HepG2 (cell line): ENCODE measurements around the gene RBBP8NL. TPM values are rescaled to one million over a fixed set of nuclear protein-coding genes. Genes with fewer than 3 reads are reported as not detected.

Source experiments
- ATAC-seq: fragments of 200-7000 bp; cut with Tn5 transposase; 3 replicates; pipeline ENCODE4 v1.9.1; 2020; ENCODE audit warnings: mild to moderate bottlenecking, moderate library complexity
- BruUV-seq: library from RNA; stranded (reverse); fragments of 400-500 nt; replicated peaks from 2 replicates; lab custom pipeline; 2021; lab: Mats Ljungman, UMichigan
- CTCF ChIA-PET: fragments of 300-600 bp; formaldehyde crosslinking; extraction: SDS; loops from one replicate; lab custom pipeline; 2021; ENCODE audit warnings: low total read pairs, inconsistent platforms, low intra/inter-chr PET ratio; lab: Yijun Ruan, JAX
- POLR2A ChIA-PET: fragments of 350-600 bp; sonication (Branson Sonifier 250); formaldehyde crosslinking; loops from one replicate; lab custom pipeline; 2020; ENCODE audit warnings: antibody characterized with exemption, inconsistent platforms; lab: Yijun Ruan, JAX
- DNase-seq: peaks from one replicate; pipeline ENCODE4 v3.0.0-alpha.2; 2015; ENCODE audit warnings: low spot score
- FAIRE-seq: peaks from 3 replicates; lab custom pipeline; 2011; peaks lifted over from hg19 to GRCh38; lab: Jason Lieb, UNC
- H2AFZ ChIP-seq: one replicate; pipeline ENCODE4 v1.6.1; 2011; ENCODE audit warnings: low read length, inconsistent platforms
- H3K27ac ChIP-seq: fragments of 300-600 bp; 3 replicates; pipeline ENCODE4 v1.8.0; 2011; ENCODE audit warnings: mixed run types, mild to moderate bottlenecking, mixed read lengths, low read length, inconsistent platforms; ENCODE audit not compliant: insufficient read depth; ENCODE audit errors: extremely low read length
- H3K27me3 ChIP-seq, 2 experiments: fragments of 200-600 bp in 1 of 2; 2 replicates in 1 of 2; 3 replicates in 1 of 2; pipeline versions ENCODE4 v1.6.0 to v1.8.0; 2011; ENCODE audit warnings: low read length in 2 of 2, mild to moderate bottlenecking in 2 of 2, moderate library complexity in 2 of 2, inconsistent platforms in 1 of 2; ENCODE audit not compliant: insufficient read depth in 2 of 2, control insufficient read depth in 1 of 2
- H3K36me3 ChIP-seq, 2 experiments: fragments of 200-600 bp in 1 of 2; replicated peaks in 1 of 2; 2 replicates in 1 of 2; 3 replicates in 1 of 2; pipeline versions ENCODE4 v1.5.1 to v1.8.0; 2011; ENCODE audit warnings: low read length in 2 of 2, inconsistent platforms in 1 of 2; ENCODE audit not compliant: insufficient read depth in 2 of 2, control insufficient read depth in 1 of 2
- H3K4me1 ChIP-seq: 2 replicates; pipeline ENCODE4 v1.5.1; 2012; ENCODE audit warnings: low read length, inconsistent platforms; ENCODE audit not compliant: insufficient read depth
- H3K4me2 ChIP-seq: 2 replicates; pipeline ENCODE4 v1.6.0; 2011; ENCODE audit warnings: low read depth, low read length, inconsistent platforms
- H3K4me3 ChIP-seq, 3 experiments: fragments of 200-600 bp in 1 of 3; sonication (generic), shearing (Covaris generic) in 1 of 3; replicated peaks in 1 of 3; 2 replicates each; pipeline ENCODE4 v1.5.1; 2011 to 2016; ENCODE audit warnings: low read length in 3 of 3, inconsistent platforms in 2 of 3, low read depth in 2 of 3, mild to moderate bottlenecking in 2 of 3, control low read depth in 1 of 3, mixed read lengths in 1 of 3; ENCODE audit not compliant: insufficient read depth in 1 of 3
- H3K79me2 ChIP-seq: one replicate; pipeline ENCODE4 v1.6.1; 2011; ENCODE audit warnings: low read length, inconsistent platforms; ENCODE audit not compliant: insufficient read depth
- H3K9ac ChIP-seq: 2 replicates; pipeline ENCODE4 v1.6.0; 2011; ENCODE audit warnings: mild to moderate bottlenecking, low read depth, low read length, inconsistent platforms; ENCODE audit not compliant: insufficient read depth
- H3K9me3 ChIP-seq: 2 replicates; pipeline ENCODE4 v1.5.1; 2012; ENCODE audit warnings: mild to moderate bottlenecking, low read length
- H4K20me1 ChIP-seq: 2 replicates; pipeline ENCODE4 v1.6.0; 2011; ENCODE audit warnings: inconsistent platforms, mild to moderate bottlenecking, low read length, moderate library complexity; ENCODE audit not compliant: insufficient read depth
- HOXD1 ChIP-seq: sonication (generic); formaldehyde crosslinking; IDR thresholded peaks from 2 replicates; pipeline ENCODE4 v1.5.0; 2020; ENCODE audit warnings: missing genetic modification reagents
- NFRKB ChIP-seq: fragments of 450-650 bp; IDR thresholded peaks from 2 replicates; pipeline ENCODE4 v1.6.1; 2017
- RBM39 ChIP-seq: fragments of 200-400 bp; formaldehyde crosslinking; IDR thresholded peaks from one replicate; pipeline ENCODE4 v1.6.1; 2018; ENCODE audit warnings: antibody characterized with exemption, mild to moderate bottlenecking, low read depth, low read length; ENCODE audit not compliant: poor library complexity, severe bottlenecking
- SRSF1 ChIP-seq: fragments of 200-400 bp; formaldehyde crosslinking; optimal IDR thresholded peaks from 2 replicates; pipeline ENCODE3; 2017; ENCODE audit warnings: mild to moderate bottlenecking, low read depth, low read length, moderate library complexity
- ZNF558 ChIP-seq: sonication (generic); formaldehyde crosslinking; IDR thresholded peaks from 2 replicates; pipeline ENCODE4 v1.9.0; 2022; ENCODE audit warnings: mild to moderate bottlenecking, missing genetic modification reagents, borderline replicate concordance
- ZNF605 ChIP-seq: sonication (generic); formaldehyde crosslinking; IDR thresholded peaks from 2 replicates; pipeline ENCODE4 v1.8.0; 2022; ENCODE audit warnings: mild to moderate bottlenecking, missing genetic modification reagents
- WGBS: methylation state at CpG from one replicate; pipeline ENCODE4 v1.1.6; 2017; ENCODE audit warnings: low lambda C conversion rate; 5-methylcytosine and 5-hydroxymethylcytosine counted together
- in situ Hi-C: cut with HindIII; loops from 2 replicates; pipeline ENCODE4 v1.10.0; 2017; ENCODE audit warnings: low pct_unique_long_range_greater_than_20kb; ENCODE audit not compliant: extremely low pct_ligation_motif_present
- intact Hi-C: fragments of 100-400 bp; cut with micrococcal nuclease; formaldehyde crosslinking; loops from one replicate; pipeline ENCODE4 v1.10.0; 2022; ENCODE audit not compliant: unreplicated experiment
- polyA plus RNA-seq, 8 experiments: library from polyadenylated mRNA; depleted of rRNA in 3 of 8; stranded (reverse) in 7 of 8; unstranded in 1 of 8; fragments of >200 nt; fragmentation: Illumina TruSeq in 4 of 8; extraction: Trizol in 4 of 8; gene quantifications; 2 replicates each; pipeline versions ENCODE4 v1.2.1 to v1.2.3, GENCODE V29; 2011 to 2016; ENCODE audit warnings: low read depth in 4 of 8, missing spikeins in 1 of 8, mixed read lengths in 1 of 8; ENCODE audit not compliant: insufficient read depth in 1 of 8
- total RNA-seq, 5 experiments: library from RNA; depleted of rRNA; stranded (reverse); fragments of >200 nt; fragmentation: Illumina TruSeq; extraction: Trizol; gene quantifications; 2 replicates each; pipeline ENCODE4 v1.2.3, GENCODE V29; 2016; ENCODE audit warnings: low read depth in 1 of 5
- TF ChIP-seq, protein P1 (sequence below): IDR thresholded peaks from 2 replicates; pipeline ENCODE4 v1.6.1; 2016
- TF ChIP-seq, protein P2 (sequence below), 2 experiments: sonication (generic) in 1 of 2; formaldehyde crosslinking in 1 of 2; IDR thresholded peaks; 2 replicates each; pipeline versions ENCODE4 v1.4.0 to v1.6.1; 2016 to 2020; ENCODE audit warnings: borderline replicate concordance in 1 of 2, low read depth in 1 of 2, mild to moderate bottlenecking in 1 of 2, missing genetic modification reagents in 1 of 2
- TF ChIP-seq, protein P3 (sequence below): sonication (generic); formaldehyde crosslinking; IDR thresholded peaks from 2 replicates; pipeline ENCODE4 v1.5.0; 2020; ENCODE audit warnings: mild to moderate bottlenecking, missing genetic modification reagents, borderline replicate concordance

RBBP8NL gene
- total and polyA plus RNA-seq, 2 of the 13 experiments (the other 11 are each of a cell fraction or from before 2014, with no cell fraction given): 0.69 to 0.86 TPM

DNA sequence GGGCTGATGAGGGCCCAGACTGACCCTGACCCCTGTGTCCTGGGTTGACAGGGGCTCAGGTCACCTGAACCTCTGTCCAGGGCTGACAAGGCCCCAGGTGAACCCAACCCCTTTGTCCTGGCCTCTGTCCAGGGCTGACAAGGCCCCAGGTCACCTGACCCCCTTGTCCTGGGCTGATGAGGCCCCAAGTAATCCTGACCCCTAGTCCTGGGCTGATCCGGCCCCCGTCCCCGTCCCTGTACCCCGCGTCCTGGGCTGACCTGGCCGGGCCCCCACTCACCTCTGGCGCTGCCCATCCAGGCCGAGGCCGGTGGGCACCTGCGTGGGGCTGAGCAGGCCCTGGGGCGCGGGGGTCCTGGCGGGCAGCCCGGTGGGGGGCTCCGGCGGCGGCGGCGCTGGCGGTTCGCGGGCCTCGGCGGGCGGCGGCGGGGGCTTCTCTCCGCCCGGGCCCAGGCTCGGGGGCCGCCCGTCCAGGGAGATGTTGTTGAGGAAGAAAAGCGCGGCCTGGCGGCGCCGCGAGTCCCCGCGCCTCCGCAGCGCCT, 20.6 kb downstream of the RBBP8NL start:
- peak overlapping the region; percentile 65 for H3K27ac ChIP-seq
- peaks cover 9 to 20% of the 10 kb centered on the region in 2 experiments for H3K27me3 ChIP-seq
- H2AFZ ChIP-seq: no peak overlapping the region
- POLR2A ChIA-PET: interaction anchor here (0.9 kb wide), 1 partner anchor 285 kb away, joined by 3 read pairs; the partner anchor contains the start of gene LSM14B
- peaks cover 2 to 19% of the 10 kb centered on the region in 2 experiments; a peak in 3 of 5 replicates for H3K36me3 ChIP-seq
- peaks cover 73% of the 10 kb centered on the region for H3K4me1 ChIP-seq
- intact Hi-C loops (no loop called here), in situ Hi-C loops (no loop called here)
- no TSS peak for BruUV-seq
- DNase-seq (peak; percentile 50), ATAC-seq (no peak), FAIRE-seq (peak; percentile 32)
- H4K20me1 ChIP-seq: peaks cover 3% of the 10 kb centered on the region; the same call in 1 of the 2 replicates
- H3K9ac ChIP-seq: peak overlapping the region; percentile 82
- CTCF ChIA-PET: no interaction called here
- H3K4me3 ChIP-seq: peak overlapping the region; percentile 62 to 88 (median 73)
- no peaks in the 10 kb centered on the region for H3K9me3 ChIP-seq
- peak overlapping the region; percentile 98 for H3K4me2 ChIP-seq
- peaks cover 9% of the 10 kb centered on the region for H3K79me2 ChIP-seq
- 0% methylated on average over 24 of the region's 42 CpGs for WGBS
- TF ChIP-seq ZNF605 (CRISPR knock-in tag) (no peak), RBM39 (no peak), SRSF1 (no peak), HOXD1 (CRISPR knock-in tag) (0 out of 2 replicates have a peak, but pooled peaks have one; percentile 27), NFRKB (no peak), ZNF558 (CRISPR knock-in tag) (no peak)
- TF ChIP-seq, protein P1, sequence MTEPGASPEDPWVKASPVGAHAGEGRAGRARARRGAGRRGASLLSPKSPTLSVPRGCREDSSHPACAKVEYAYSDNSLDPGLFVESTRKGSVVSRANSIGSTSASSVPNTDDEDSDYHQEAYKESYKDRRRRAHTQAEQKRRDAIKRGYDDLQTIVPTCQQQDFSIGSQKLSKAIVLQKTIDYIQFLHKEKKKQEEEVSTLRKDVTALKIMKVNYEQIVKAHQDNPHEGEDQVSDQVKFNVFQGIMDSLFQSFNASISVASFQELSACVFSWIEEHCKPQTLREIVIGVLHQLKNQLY (CRISPR knock-in tag): no peak
- TF ChIP-seq, protein P2, sequence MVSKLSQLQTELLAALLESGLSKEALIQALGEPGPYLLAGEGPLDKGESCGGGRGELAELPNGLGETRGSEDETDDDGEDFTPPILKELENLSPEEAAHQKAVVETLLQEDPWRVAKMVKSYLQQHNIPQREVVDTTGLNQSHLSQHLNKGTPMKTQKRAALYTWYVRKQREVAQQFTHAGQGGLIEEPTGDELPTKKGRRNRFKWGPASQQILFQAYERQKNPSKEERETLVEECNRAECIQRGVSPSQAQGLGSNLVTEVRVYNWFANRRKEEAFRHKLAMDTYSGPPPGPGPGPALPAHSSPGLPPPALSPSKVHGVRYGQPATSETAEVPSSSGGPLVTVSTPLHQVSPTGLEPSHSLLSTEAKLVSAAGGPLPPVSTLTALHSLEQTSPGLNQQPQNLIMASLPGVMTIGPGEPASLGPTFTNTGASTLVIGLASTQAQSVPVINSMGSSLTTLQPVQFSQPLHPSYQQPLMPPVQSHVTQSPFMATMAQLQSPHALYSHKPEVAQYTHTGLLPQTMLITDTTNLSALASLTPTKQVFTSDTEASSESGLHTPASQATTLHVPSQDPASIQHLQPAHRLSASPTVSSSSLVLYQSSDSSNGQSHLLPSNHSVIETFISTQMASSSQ (IDR thresholded peaks at IDR 0.05; ENCODE audit: low read depth): no peak
- TF ChIP-seq, protein P2 (CRISPR knock-in tag; IDR thresholded peaks at IDR 0.05; ENCODE audit: borderline replicate concordance): no peak
- TF ChIP-seq, protein P3, sequence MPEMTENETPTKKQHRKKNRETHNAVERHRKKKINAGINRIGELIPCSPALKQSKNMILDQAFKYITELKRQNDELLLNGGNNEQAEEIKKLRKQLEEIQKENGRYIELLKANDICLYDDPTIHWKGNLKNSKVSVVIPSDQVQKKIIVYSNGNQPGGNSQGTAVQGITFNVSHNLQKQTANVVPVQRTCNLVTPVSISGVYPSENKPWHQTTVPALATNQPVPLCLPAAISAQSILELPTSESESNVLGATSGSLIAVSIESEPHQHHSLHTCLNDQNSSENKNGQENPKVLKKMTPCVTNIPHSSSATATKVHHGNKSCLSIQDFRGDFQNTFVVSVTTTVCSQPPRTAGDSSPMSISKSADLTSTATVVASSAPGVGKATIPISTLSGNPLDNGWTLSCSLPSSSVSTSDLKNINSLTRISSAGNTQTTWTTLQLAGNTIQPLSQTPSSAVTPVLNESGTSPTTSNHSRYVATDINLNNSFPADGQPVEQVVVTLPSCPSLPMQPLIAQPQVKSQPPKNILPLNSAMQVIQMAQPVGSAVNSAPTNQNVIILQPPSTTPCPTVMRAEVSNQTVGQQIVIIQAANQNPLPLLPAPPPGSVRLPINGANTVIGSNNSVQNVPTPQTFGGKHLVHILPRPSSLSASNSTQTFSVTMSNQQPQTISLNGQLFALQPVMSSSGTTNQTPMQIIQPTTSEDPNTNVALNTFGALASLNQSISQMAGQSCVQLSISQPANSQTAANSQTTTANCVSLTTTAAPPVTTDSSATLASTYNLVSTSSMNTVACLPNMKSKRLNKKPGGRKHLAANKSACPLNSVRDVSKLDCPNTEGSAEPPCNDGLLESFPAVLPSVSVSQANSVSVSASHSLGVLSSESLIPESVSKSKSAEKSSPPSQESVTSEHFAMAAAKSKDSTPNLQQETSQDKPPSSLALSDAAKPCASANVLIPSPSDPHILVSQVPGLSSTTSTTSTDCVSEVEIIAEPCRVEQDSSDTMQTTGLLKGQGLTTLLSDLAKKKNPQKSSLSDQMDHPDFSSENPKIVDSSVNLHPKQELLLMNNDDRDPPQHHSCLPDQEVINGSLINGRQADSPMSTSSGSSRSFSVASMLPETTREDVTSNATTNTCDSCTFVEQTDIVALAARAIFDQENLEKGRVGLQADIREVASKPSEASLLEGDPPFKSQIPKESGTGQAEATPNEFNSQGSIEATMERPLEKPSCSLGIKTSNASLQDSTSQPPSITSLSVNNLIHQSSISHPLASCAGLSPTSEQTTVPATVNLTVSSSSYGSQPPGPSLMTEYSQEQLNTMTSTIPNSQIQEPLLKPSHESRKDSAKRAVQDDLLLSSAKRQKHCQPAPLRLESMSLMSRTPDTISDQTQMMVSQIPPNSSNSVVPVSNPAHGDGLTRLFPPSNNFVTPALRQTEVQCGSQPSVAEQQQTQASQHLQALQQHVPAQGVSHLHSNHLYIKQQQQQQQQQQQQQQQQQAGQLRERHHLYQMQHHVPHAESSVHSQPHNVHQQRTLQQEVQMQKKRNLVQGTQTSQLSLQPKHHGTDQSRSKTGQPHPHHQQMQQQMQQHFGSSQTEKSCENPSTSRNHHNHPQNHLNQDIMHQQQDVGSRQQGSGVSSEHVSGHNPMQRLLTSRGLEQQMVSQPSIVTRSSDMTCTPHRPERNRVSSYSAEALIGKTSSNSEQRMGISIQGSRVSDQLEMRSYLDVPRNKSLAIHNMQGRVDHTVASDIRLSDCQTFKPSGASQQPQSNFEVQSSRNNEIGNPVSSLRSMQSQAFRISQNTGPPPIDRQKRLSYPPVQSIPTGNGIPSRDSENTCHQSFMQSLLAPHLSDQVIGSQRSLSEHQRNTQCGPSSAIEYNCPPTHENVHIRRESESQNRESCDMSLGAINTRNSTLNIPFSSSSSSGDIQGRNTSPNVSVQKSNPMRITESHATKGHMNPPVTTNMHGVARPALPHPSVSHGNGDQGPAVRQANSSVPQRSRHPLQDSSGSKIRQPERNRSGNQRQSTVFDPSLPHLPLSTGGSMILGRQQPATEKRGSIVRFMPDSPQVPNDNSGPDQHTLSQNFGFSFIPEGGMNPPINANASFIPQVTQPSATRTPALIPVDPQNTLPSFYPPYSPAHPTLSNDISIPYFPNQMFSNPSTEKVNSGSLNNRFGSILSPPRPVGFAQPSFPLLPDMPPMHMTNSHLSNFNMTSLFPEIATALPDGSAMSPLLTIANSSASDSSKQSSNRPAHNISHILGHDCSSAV (CRISPR knock-in tag): no peak
